GM19351 (cell line): ENCODE measurements around the gene AQP6.

Source experiments
- ATAC-seq: cut with Tn5 transposase; IDR thresholded peaks from one replicate; pipeline ENCODE4 v1.9.1; 2021; ENCODE audit warnings: mild to moderate bottlenecking, moderate library complexity; ENCODE audit not compliant: unreplicated experiment

Gene AQP6

DNA sequence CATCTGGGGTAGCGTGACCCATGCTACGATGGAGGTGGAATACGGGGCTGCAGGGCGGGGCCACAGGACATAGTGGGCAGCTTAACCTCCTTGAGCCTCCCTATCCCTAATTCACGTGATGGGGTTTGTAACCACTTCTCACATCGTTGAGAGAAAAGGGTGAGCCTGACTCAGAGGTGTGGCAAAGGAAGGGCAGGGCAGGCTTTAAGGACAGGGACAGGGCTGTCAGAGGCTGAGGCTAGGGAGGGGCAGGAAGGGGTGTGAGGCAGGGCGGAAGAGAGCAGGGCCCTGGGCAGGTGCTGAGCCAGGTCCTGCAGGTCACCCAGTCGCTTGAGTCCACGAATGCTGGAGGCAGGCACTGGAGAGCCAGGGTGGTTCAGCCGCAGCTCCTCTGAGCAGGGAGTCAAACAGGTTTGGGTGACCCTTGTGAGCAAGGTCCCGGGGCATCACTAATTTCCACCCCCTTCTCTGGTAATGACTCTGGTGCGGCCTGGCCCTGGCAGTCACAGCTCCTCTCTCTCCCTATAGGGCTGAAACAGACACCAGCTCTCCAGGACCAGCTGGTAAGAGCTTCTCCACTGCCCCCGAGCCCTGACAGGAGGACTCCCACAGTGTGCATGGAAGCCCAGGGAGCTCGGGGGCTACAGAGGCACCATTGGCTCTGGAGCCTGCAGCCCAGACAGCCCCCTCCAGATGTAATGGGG is 29.7 kb upstream of the AQP6 start:
- no peak for ATAC-seq

DNA sequence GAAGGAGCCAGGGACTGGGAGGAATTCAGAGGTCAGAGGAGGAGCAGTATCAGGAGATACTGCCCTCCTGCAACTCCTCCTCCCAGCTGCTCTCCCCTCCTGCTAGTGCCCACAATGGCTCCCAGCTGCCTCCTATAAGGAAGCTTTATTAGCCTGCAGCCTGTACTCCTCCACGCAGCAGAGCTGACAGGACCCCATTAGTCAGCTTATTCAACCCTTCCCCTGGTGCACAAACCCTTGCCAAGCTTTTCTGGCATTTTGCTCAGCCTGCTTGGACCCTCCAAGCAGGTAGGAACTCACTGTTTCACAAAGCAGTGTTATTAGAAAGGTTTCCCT is 29.2 kb upstream of the AQP6 start:
- ATAC-seq: no peak

DNA sequence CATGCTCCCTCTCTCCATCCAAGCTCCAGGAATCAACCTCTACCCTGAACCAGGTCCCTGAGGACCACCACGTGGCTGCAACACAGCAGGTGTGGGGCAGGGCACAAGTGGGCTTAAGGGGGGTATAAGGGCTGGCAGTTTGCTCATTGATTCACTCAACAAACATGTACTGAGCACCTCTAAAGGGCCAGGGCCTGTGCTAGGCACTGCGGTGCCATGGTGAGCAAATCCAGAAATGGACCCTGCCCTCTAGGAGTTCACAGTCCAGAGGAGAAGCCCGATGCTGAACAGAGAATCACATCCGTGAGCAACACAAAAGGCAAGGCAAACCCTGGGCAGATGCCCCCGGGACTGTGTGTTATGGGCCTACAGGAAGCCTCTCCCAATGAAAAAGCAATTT is 28.7 kb upstream of the AQP6 start:
- no peak for ATAC-seq

DNA sequence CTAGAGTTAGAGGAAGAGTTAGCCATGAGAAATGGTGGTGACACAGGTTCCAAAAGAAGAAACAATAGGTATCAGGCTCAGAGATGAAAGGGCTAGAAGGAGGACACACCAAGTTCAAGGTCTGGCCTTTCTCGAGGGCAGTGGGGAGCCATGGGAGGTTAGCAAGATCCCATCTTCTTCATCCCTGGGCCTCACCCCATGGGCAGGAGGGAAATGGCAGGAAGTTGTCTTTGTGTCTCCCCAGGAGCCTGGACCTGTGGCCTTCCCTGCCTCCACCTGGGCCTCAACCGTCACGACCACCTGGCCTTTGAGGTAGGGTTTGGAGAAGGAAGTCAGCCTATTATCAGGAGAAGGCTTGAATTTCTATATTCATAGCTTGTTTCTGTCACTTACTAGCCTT is 28.0 kb upstream of the AQP6 start:
- ATAC-seq: no peak

DNA sequence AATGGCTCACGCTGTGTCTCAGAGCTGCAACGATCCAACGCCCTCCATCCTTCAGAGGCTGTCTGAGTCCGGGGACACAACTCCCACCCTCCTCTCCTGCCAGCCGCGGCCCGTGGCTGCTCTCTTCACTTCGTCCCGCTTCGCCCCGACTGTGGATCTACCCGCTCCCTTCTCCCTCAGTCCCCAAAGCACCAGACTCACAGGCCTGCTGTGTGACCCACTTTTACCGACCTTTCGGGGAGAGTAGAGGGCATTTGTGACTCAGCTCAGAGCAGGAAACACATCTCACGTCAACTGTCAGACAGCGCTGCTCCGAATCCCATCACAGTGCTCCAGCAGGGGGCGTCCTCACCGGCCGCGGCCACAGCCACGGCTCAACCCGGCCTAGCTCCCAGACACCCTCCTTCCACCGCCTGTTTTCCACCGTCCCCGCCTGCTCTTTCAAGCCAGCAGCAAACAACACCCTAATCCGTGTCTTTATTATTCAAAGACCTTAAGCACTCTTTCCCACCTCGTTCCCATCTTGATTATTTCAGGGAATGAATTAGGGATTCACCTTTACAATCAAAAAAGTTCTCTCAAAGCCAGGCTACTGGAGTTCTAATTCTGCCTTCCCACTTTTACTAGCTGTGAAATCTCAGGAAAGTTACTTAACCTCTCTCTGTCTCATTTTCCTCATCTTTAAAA is 27.2 kb upstream of the AQP6 start:
- ATAC-seq: peak; percentile 83

DNA sequence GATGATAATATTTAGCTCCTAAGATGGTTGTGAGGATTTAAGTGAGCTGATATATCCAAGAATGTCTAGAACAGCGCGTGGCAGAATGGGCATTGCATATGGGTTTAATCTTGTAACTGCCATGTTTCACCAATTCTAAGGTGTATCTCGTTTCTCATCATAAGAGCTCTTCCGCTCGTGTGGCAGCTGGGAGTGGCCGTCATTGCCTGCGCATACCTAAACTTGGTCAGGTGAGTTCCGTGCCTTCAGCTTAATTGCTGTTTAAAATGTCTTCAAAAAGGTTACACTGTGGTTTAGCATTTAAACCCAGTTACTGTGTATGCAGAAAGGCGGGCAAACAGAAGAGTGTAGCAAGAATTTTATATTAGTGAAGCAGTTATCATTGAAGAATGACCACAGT is 26.7 kb upstream of the AQP6 start:
- no peak for ATAC-seq

DNA sequence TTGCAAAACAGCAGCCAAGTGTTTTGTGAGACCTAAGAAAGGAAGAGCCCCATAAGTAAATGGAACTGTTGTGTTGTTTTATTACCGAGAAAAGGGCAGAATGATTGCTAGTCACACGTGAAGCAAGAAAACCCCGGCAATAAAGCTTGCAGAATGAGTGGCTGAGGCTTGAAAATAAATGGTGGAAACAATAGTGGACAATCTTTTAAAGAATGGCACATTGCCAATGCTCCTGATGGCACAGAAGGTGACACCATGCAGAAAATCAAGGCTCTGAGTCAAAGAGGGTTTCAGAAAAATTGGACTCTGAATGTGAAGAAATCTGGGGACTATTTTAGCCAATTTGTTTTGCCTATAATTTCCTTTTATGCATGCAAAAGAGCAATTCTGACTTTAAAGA is 26.2 kb upstream of the AQP6 start:
- no peak for ATAC-seq

DNA sequence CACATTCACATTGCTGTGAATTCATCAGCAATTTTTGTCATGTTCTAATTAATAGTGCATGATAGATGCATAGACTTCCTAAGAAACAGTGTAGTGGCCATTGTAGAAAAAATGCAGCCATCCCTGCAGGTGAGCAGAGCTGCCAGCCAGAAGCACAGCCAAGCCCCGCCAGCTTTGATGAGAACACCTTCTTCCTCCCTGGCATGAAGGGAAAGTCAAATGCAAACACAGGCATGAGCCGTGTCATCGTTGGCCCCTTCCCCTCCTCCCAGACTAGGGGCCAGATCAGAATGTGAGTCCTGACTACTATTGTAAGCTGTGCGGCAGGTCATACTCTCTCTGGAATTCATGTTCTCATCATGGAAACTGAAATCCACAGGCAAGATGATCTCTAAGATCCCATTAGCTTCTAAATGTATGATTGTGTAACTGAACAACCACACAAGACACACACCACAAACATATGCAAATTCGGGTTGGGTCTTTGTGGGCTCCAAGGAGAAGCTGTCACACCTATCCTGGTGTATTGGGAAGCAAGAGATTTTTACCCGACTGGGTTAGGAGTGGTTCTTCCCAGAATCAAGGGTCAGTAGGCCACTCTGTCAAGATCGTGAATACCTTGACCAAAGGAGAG is 25.0 kb upstream of the AQP6 start:
- ATAC-seq: no peak

DNA sequence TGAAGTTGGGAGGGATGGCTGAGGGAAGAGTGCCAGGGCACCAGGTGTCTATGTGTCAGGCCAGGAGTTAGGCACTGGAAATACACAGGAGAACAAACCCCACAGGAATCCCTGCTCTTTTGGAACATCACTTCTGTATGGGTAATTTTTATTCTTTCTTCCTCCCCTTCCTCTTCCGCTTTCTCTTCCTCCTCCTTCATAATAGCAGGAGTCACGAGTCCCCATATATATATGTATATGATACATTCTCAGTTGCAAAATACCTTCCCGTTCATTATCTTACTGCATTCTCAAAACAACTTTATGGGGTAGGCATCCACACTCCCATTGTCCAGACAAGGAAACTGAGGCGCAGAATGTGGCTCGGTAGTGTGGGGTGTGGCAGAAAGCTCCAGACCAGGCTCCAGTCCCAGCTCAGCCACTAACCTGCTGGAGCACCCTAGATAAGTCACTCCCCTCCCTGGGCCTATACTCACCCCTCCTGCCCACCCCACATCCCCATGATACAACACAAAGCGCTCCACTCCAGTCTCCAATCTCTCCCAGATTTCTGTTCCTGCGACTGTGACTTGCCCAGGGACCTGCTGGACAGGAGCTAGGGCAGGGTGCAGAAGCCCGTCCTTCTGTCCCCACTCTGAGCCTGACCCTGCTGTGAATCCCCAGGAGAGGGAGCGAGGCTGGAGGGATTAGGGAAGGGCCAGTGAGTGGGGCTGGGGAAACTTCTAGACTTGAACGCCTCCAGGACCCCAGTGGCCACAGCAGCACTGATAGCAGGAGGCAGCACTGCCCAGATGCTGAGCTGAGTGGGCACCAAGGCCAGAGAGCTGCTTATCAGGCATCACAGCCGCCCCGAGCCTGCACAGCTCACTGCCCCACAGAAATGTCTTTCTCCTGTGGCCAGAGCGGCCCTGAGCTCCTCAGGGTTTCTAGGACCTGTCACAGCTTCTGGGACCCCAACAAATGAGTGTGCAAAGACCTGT is 23.6 kb upstream of the AQP6 start:
- no peak for ATAC-seq

DNA sequence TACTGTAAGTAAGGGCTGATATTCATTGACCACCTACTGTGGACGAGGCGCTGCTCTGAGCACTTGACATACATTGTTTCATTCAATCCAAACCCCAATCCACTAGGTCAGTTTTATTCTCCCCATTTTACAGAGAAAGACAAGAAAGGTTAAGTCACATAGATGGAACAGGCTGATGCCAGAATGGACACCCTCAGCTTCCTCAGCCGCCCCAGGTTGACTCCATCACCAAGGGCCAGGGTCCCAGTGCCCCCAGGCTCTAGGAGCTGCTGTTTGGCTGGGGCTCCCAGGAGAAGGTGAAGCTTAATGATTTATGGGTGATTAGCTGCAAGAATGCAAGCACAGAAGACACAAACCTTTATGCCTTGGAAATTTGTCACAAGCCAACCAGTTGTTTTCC is 22.9 kb upstream of the AQP6 start:
- no peak for ATAC-seq

DNA sequence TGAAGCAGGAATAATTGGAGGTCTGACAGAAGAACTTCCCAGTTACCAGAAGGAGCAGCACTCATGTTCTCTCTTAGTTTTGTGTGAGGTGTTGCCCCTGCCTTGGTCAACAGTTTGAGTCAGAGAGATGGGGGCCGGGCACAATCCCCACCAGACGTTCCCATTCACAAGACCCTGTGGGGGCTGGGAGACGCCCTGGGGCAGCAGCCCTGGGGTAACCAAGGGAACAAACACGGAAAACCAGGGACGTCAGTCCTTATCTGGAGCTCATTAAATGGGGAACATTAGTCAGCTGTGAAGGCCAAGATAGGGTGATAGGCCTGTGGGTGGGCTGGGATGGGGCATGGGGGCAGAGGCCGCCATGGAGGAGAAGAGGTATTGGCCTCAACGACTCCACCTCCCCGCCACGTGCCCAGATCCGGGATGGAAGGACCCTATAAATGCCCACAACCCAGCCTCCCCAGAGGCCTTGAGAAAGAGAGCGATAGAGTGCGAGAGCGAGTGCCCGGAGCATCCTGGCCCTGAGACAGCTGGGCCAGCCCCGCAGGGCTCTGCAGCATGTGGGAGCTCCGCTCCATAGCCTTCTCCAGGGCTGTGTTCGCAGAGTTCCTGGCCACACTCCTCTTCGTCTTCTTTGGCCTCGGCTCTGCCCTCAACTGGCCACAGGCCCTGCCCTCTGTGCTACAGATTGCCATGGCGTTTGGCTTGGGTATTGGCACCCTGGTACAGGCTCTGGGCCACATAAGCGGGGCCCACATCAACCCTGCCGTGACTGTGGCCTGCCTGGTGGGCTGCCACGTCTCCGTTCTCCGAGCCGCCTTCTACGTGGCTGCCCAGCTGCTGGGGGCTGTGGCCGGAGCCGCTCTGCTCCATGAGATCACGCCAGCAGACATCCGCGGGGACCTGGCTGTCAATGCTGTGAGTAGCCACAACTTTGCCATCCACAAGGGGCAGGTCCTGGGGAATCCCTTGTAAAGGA is 22.2 kb upstream of the AQP6 start, which contains the start of gene AQP2:
AQP2 (plus strand) TSS at position 465 of the 979 bp plus-strand sequence; CDS start at position 559, 94 bp downstream.
- ATAC-seq: no peak

DNA sequence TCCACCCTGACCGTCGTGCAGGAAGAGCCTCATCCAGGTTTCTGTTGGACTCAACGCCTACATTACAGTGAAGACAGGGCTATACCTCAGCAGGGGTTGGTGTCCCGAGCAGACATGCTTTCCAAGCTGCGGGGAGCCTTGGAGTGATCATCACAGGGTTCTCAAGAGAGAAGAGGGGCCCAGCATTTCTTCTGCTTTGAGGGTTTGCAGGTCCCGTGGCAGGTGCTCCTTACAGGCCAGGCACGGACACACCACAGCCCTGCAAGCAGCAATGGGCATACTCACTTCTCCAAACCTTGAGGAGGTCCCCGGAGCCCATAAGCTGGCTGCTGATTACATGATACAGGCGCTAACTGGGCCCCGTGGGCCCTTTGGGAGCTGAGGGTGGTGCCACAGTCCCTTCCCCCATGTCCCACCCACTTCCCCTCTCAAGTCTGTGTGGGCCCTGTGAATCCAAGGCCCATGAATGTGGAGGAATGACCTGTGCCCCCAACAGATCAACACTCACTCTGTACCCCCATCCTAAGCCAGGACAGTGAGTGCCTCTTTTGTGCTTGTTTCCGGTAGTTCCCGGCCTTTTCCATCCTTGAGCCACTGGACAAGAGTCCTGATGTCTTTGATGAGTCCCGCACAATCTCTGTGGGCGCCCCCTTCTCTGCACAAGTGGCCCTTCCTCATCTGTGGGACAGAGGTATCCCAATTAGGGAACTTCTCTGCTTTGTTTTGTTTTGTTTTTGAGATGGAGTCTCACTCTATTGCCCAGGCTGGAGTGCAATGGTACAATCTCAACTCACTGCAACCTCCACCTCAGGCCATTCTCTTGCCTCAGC is 21.1 kb upstream of the AQP6 start:
- no peak for ATAC-seq

DNA sequence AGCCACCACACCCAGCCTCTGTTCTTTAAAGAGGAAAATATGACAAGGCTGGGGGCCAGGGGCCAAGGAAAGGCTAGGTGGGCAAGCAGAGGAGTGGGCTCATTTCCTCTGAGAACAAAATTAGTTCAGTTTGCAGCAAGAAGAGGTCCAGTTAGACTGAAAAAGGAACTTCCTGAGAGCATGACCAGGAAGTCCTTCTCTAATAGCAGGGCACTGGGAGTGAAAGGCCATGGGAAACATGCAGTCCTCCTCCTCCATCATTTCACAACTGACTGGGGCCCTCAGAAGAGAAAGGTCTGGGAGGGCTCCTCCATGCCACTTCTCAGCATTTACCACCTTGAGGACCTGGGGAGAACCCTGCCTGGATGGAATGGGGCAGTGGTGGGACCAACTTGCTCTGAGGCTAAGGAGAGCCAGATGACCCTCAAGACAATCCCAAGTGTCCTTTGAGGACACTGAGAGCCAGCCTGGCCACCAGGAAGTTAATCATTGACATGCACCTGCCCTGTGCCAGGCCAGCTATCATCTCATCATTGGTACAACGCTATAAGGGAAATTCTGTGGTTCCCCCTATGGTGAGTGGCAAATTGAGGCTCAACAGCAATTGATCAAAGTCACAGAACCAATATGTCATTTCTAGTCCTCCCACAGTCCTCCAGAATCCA is 20.2 kb upstream of the AQP6 start:
- ATAC-seq: no peak

DNA sequence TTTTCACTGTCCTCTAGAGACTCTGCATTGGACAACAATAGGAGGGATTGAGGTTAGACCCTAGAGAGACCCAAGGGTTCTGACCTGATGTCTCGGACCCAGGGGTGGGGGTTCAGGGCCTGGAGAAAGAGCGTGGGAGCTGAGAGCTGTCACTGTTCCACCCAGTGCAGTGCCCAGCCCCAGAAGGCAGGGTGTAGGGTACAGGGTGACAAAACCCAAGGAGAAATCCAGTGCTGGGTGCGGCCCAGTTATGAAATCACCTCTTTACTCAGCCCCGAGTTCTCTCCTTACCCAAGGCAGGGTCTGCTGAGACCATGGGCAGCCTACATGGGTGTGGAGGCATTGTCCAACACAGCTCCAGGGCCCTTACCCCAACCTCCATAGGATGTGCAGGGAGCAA is 19.6 kb upstream of the AQP6 start:
- ATAC-seq: no peak

DNA sequence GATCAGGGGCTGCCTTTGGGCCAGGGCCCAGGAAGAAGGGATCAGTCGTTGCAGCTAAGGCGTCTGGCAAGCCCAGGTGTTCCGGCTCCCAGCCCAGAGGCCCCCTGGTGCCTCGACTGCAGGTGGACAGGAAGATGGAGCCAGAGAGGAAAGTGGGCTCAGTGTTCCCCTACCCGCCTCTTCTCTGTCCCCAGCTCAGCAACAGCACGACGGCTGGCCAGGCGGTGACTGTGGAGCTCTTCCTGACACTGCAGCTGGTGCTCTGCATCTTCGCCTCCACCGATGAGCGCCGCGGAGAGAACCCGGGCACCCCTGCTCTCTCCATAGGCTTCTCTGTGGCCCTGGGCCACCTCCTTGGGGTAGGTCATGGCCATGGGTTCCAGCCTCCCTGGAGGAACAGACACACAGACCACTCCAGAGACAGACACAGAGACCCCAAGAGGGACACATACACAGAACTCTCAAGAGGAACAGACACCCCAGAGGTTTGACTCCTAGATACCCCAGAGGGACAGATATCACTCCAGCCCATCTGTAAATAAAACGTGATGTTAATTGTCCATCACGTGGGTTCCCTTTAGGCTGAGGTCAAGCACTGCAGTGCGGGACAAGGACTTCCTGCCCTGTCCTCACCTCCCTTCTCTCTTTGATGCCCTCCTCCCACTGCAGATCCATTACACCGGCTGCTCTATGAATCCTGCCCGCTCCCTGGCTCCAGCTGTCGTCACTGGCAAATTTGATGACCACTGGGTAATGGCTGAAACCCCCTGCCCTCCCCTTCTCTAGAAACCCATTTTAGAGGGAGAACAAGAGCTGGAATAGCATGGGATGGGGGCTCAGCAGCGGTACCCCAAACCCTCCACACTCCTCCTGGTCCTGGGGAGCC is 18.5 kb upstream of the AQP6 start:
- no peak for ATAC-seq

DNA sequence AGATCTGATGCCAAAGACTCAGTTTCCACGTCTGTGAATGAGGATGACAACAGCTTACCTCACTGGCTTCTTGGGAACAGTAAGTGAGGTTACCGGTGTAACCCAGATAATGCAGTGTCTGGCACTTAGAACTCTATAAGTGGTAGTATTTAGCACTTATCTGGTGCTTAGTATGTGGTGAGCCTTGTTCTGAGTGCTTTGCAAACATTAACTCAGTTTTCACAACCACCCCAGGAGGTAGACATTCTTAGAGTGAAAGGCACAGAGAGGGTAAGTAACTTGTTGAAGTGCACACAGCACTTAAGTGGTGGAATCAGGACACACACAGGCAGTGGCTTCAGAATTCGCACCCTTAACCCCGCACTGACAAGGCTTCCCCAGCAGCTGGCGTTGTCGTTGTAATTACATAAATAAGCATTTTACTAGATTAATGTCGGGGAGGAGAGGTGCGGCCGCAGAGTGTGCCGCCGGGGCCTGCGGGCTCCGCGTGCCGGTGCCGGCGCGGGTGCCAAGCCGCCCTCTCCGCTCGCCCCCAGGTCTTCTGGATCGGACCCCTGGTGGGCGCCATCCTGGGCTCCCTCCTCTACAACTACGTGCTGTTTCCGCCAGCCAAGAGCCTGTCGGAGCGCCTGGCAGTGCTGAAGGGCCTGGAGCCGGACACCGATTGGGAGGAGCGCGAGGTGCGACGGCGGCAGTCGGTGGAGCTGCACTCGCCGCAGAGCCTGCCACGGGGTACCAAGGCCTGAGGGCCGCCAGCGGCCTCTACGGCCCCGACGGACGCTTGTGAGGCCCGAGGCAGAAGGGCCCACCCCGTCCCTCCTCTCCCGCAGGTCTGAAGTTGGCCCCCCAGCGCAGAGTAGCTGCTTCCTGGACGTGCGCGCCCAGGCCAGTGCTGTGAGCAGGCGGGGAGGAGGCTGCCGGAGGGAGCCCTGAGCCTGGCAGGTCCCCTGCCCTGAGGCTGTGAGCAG is 17.6 kb upstream of the AQP6 start:
- ATAC-seq: no peak
